Measurements from ENCODE around the gene DYNC2H1.

DNA sequence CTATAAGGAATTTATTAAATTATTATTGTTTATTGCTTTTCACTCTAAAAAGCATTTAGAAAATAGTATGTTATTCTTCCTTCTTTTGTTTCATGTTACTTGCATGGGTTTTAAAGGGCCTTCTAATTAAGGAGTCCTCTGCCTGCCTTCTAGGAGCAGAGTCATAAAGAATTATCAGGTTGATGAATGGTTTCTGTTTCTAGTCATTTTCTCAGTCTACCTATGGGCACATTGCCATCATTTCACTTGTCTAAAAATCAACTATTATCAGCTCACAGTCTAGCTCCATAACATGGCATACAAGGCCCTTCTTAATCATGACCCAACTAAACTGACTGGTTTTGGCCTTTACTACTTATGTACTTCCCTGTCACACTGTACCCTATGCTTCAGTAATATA is 16.2 kb downstream of the DYNC2H1 start:
- no peak for TF ChIP-seq EZH2 (IDR thresholded peaks at IDR 0.05; ENCODE audit: borderline replicate concordance, low read depth, low read length, poor library complexity, severe bottlenecking)
- no peak for TF ChIP-seq CTCF (conservative IDR thresholded peaks at IDR 0.05; ENCODE audit: low read depth, low read length)

All from A673 (cell line).